Loucy (cell line): Measurements from ENCODE around the gene AK4.
"Not testable (repeated sequence)": the region's sequence is repeated elsewhere in the genome, so short reads cannot be mapped to it uniquely, and the experiment has no call there.

Experiments
- CTCF ChIP-seq: fragments of 200-600 bp; sonication (generic); conservative IDR thresholded peaks from 2 replicates; pipeline ENCODE4 v1.5.1; 2014; ENCODE audit warnings: mild to moderate bottlenecking, antibody characterized with exemption, low read length
- EZH2phosphoT487 ChIP-seq: fragments of 200-600 bp; IDR thresholded peaks from 2 replicates; pipeline ENCODE4 v1.6.1; 2018; ENCODE audit warnings: antibody characterized with exemption, mild to moderate bottlenecking, moderate library complexity, borderline replicate concordance

- not testable (repeated sequence) for TF ChIP-seq CTCF, EZH2phosphoT487
Measured at GRCh38 chr1:65139793-65140192, 8.2 kb upstream of the AK4 start.
